Gastroesophageal sphincter (tissue), 3 donors: Measurements from ENCODE around the gene HCST.

ENCODE experiments used
- EP300 ChIP-seq: sonication (generic); formaldehyde crosslinking; IDR thresholded peaks from one replicate; pipeline ENCODE4 v1.6.1; 2017; ENCODE audit warnings: antibody characterized with exemption, mild to moderate bottlenecking
- POLR2A ChIP-seq, 2 donors: fragments of 450-650 bp; IDR thresholded peaks; one replicate each; pipeline ENCODE4 v1.6.1; 2017; ENCODE audit warnings: antibody characterized with exemption in 2 of 2, mild to moderate bottlenecking in 2 of 2, moderate library complexity in 1 of 2
- TF ChIP-seq, protein P1 (sequence below), 4 experiments: fragments of 200-600 bp in 2 of 4; fragments of 450-650 bp in 2 of 4; sonication (generic) in 1 of 4; IDR thresholded peaks; one replicate each; pipeline ENCODE4 v1.5.1; 2017 to 2019; ENCODE audit warnings: antibody characterized with exemption in 4 of 4, mild to moderate bottlenecking in 2 of 4, moderate library complexity in 2 of 4

DNA sequence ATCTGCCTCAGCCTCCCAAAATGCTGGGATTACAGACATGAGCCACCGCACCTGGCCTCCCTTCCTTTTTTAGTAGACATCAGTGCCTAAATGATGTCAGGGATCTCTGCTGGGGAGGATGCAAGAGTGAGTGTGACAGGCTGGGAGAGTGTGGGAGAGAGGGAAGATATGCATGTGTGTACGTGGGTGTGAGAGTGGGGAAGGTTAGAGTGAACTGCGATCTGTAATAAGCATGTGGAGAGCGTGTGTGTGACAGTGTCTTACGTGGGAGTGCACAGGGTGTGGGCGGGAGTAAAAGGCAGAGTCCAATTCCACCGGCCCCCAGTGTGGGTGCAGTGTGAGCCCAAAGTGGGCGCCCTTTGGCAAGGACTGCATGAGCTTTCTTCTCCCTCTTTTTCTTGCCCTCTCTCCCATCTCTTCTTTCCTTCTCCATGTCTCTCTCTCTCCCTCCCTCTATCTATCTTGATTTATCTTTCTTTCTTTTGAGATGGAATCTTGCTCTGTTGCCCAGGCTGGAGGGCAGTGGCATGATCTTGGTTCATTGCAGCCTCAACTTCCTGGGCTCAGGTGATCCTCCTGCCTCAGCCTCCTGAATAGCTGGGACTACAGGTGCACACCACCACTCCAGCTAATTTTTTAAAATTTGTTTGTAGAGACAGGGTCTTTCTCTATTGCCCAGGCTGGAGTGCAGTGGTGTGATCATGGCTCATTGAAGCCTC is 49.1 kb upstream of the HCST start:
- TF ChIP-seq, protein P1, sequence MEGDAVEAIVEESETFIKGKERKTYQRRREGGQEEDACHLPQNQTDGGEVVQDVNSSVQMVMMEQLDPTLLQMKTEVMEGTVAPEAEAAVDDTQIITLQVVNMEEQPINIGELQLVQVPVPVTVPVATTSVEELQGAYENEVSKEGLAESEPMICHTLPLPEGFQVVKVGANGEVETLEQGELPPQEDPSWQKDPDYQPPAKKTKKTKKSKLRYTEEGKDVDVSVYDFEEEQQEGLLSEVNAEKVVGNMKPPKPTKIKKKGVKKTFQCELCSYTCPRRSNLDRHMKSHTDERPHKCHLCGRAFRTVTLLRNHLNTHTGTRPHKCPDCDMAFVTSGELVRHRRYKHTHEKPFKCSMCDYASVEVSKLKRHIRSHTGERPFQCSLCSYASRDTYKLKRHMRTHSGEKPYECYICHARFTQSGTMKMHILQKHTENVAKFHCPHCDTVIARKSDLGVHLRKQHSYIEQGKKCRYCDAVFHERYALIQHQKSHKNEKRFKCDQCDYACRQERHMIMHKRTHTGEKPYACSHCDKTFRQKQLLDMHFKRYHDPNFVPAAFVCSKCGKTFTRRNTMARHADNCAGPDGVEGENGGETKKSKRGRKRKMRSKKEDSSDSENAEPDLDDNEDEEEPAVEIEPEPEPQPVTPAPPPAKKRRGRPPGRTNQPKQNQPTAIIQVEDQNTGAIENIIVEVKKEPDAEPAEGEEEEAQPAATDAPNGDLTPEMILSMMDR (IDR thresholded peaks at IDR 0.05): no peak
- TF ChIP-seq POLR2A (IDR thresholded peaks at IDR 0.05) (no peak), EP300 (no peak)
